Osteoblast (primary cell): ENCODE data around the gene PPIE. TPM values are rescaled to one million over a fixed set of nuclear protein-coding genes. Genes with fewer than 3 reads are reported as not detected.

Experiments used
- DNase-seq: peaks from one replicate; pipeline ENCODE4 v3.0.0; 2011; ENCODE audit warnings: low spot score, mixed read lengths; ENCODE audit not compliant: insufficient read length; ENCODE audit errors: missing footprints
- H2AFZ ChIP-seq: 2 replicates; pipeline ENCODE4 v1.6.0; 2011; ENCODE audit warnings: mild to moderate bottlenecking, low read length
- H3K27ac ChIP-seq: 2 replicates; pipeline ENCODE4 v1.5.1; 2011; ENCODE audit warnings: mild to moderate bottlenecking, low read depth, low read length, moderate library complexity
- H3K27me3 ChIP-seq: 2 replicates; pipeline ENCODE4 v1.6.0; 2012; ENCODE audit warnings: mild to moderate bottlenecking, control low read depth, inconsistent platforms, low read length, moderate library complexity; ENCODE audit not compliant: insufficient read depth
- H3K36me3 ChIP-seq: 2 replicates; pipeline ENCODE4 v1.5.1; 2011; ENCODE audit warnings: mild to moderate bottlenecking, low read length, control low read depth, moderate library complexity; ENCODE audit not compliant: insufficient read depth
- H3K4me1 ChIP-seq: 2 replicates; pipeline ENCODE4 v1.5.1; 2011; ENCODE audit warnings: mild to moderate bottlenecking, low read length, control low read depth, moderate library complexity; ENCODE audit not compliant: insufficient read depth
- H3K4me2 ChIP-seq: 2 replicates; pipeline ENCODE4 v1.6.0; 2011; ENCODE audit warnings: mild to moderate bottlenecking, low read length; ENCODE audit not compliant: insufficient read depth
- H3K4me3 ChIP-seq: fragments of 200-600 bp; sonication (generic); 3 replicates; pipeline ENCODE4 v1.5.1; 2012; ENCODE audit warnings: mild to moderate bottlenecking, low read length, inconsistent platforms; ENCODE audit not compliant: insufficient read depth
- H3K79me2 ChIP-seq: 2 replicates; pipeline ENCODE4 v1.6.0; 2012; ENCODE audit warnings: mild to moderate bottlenecking, low read length, control low read depth, inconsistent platforms; ENCODE audit not compliant: insufficient read depth
- H3K9me3 ChIP-seq: 2 replicates; pipeline ENCODE4 v1.5.1; 2011; ENCODE audit warnings: low read depth, low read length, control low read depth
- H4K20me1 ChIP-seq: 2 replicates; pipeline ENCODE4 v1.6.0; 2012; ENCODE audit warnings: mild to moderate bottlenecking, low read length, control low read depth; ENCODE audit not compliant: insufficient read depth
- total RNA-seq: library from RNA; depleted of rRNA; stranded (reverse); fragments of >200 nt; gene quantifications from 2 replicates; pipeline ENCODE4 v1.2.3, GENCODE V29; 2012
- TF ChIP-seq, protein P1 (sequence below): IDR thresholded peaks from 2 replicates; pipeline ENCODE4 v1.5.1; 2011; ENCODE audit warnings: mild to moderate bottlenecking, low read depth, low read length, moderate library complexity; ENCODE audit errors: extremely low read depth

Gene PPIE
- total RNA-seq, 1 donor = 26.4 TPM

DNA sequence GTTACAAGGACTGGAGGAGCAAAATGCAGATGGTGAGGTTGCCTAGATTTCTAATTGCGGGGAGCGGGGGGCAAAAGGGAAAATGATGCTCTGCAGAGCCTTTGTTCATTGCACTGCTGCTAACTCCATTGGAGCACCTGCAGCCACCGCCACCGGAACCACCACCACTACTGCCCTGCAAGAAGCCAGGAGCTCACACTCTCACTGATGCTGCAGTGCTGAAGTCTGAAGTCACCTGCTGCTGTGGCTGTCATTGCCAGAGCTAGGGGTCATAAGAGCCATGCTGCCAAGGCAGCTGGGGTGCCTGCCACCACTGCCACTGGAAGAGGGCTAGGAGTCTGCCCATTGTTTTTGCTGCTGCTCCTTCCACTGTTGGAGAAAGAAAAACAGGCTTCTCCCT lies 40.1 kb upstream of the PPIE start:
- Histone ChIP-seq H2AFZ (no peak overlapping the region), H3K79me2 (no peaks in the 10 kb centered on the region), H3K4me3 (no peak overlapping the region), H3K4me1 (peaks cover 8% of the 10 kb centered on the region), H3K27me3 (peaks cover 61% of the 10 kb centered on the region), H3K9me3 (no peaks in the 10 kb centered on the region), H3K36me3 (no peaks in the 10 kb centered on the region), H3K4me2 (no peak overlapping the region), H3K27ac (no peak overlapping the region), H4K20me1 (no peaks in the 10 kb centered on the region)
- DNase-seq = no peak
- TF ChIP-seq, protein P1, sequence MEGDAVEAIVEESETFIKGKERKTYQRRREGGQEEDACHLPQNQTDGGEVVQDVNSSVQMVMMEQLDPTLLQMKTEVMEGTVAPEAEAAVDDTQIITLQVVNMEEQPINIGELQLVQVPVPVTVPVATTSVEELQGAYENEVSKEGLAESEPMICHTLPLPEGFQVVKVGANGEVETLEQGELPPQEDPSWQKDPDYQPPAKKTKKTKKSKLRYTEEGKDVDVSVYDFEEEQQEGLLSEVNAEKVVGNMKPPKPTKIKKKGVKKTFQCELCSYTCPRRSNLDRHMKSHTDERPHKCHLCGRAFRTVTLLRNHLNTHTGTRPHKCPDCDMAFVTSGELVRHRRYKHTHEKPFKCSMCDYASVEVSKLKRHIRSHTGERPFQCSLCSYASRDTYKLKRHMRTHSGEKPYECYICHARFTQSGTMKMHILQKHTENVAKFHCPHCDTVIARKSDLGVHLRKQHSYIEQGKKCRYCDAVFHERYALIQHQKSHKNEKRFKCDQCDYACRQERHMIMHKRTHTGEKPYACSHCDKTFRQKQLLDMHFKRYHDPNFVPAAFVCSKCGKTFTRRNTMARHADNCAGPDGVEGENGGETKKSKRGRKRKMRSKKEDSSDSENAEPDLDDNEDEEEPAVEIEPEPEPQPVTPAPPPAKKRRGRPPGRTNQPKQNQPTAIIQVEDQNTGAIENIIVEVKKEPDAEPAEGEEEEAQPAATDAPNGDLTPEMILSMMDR = no peak

DNA sequence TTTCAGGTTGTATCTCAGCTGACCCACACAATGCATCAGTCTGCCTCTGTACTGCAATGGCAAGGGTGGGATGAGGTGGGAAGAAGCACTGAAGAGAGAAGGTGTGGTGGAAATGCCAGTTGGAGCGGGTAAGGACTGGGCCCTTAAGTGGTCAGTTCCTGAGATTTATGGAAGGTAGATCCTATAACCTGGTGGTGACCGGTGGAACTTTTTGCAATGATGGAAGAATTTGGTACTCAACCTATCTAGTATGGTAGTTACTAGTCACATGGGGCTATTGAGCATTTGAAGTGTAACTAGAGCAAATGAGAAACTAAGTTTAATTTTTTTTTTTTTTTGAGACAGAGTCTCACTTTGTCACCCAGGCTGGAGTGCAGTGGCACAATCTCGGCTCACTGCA lies 39.3 kb upstream of the PPIE start:
- H3K79me2 ChIP-seq = no peaks in the 10 kb centered on the region
- no peak overlapping the region for H3K27ac ChIP-seq
- no peaks in the 10 kb centered on the region for H4K20me1 ChIP-seq
- H3K4me2 ChIP-seq = no peak overlapping the region
- no peak overlapping the region for H3K4me3 ChIP-seq
- no peak for DNase-seq
- TF ChIP-seq, protein P1 = no peak
- H3K9me3 ChIP-seq = no peaks in the 10 kb centered on the region
- H2AFZ ChIP-seq = no peak overlapping the region
- H3K36me3 ChIP-seq = no peaks in the 10 kb centered on the region
- peaks cover 8% of the 10 kb centered on the region for H3K4me1 ChIP-seq
- H3K27me3 ChIP-seq = peaks cover 55% of the 10 kb centered on the region

DNA sequence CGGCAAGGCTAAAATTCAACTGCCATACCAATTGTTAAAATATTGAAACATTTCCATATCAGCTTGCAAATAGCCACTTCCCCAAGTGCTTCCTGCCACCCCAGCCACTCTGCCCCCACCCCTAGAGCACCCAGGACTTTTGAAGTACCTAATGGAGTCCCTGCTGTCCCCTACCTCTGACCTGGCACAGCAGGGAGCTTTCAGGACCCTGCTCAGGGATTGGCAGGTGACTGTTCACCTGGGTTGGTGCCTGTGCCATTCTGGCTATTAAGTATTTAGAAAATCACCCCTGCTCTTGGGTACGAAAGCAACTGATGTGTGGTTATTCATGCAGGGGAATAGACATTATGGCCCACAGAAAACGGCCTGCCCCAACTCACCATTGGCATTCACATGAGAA lies 38.3 kb upstream of the PPIE start:
- Histone ChIP-seq H2AFZ (no peak overlapping the region), H3K4me2 (no peak overlapping the region), H3K4me3 (no peak overlapping the region), H3K27ac (no peak overlapping the region), H3K4me1 (peaks cover 8% of the 10 kb centered on the region), H4K20me1 (no peaks in the 10 kb centered on the region), H3K36me3 (no peaks in the 10 kb centered on the region), H3K79me2 (no peaks in the 10 kb centered on the region), H3K27me3 (peaks cover 50% of the 10 kb centered on the region), H3K9me3 (no peaks in the 10 kb centered on the region)
- TF ChIP-seq, protein P1 = no peak
- no peak for DNase-seq

DNA sequence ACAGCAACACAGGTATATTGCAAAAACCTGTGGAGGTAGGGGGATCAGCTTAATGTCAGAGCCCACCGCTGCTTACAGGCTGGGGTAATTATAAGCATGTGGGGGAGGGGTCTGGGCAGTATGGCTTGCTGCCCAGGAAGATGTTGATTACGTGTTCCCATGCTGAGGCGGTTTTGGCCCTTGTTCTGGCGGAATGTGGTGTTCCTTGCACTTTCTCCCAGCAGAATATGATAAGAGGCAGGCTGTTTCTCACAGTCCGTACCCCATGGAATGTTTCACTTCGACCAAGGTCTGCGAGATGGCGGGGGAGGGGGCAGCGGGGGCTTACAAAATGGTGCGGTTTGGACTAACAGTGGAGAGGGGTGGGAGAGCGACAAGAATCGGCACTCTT lies 37.6 kb upstream of the PPIE start:
- peak overlapping the region; percentile 58 for H3K4me2 ChIP-seq
- no peaks in the 10 kb centered on the region for H3K36me3 ChIP-seq
- H3K4me3 ChIP-seq = peak overlapping the region; percentile 54

More for the DNA sequence above, 37.6 kb upstream of the PPIE start:
- H3K4me1 ChIP-seq = peaks cover 8% of the 10 kb centered on the region
- H2AFZ ChIP-seq = no peak overlapping the region
- H3K27ac ChIP-seq = no peak overlapping the region
- no peaks in the 10 kb centered on the region for H3K79me2 ChIP-seq
- TF ChIP-seq, protein P1 = no peak
- H3K9me3 ChIP-seq = no peaks in the 10 kb centered on the region
- no peak for DNase-seq
- no peaks in the 10 kb centered on the region for H4K20me1 ChIP-seq
- peaks cover 47% of the 10 kb centered on the region for H3K27me3 ChIP-seq
